ENCODE data around the gene PES1.
"Not testable (repeated sequence)": the region's sequence is repeated elsewhere in the genome, so short reads cannot be mapped to it uniquely, and the experiment has no call there.

PES1 gene

GRCh38 chr22:30562366-30562765 is 29.3 kb downstream of the PES1 start:
- H3K27ac Mint-ChIP-seq, result no peak overlapping the region
- no peaks in the 10 kb centered on the region for H3K4me1 Mint-ChIP-seq
- no peaks in the 10 kb centered on the region for H3K36me3 Mint-ChIP-seq
- H3K27me3 Mint-ChIP-seq, result peaks cover 24% of the 10 kb centered on the region
- H3K9me3 Mint-ChIP-seq, result no peaks in the 10 kb centered on the region
- no peak overlapping the region for H3K4me3 Mint-ChIP-seq
- CTCF ChIA-PET, result no interaction called here
- DNase-seq, result no peak

- Mint-ChIP-seq H3K4me3 (no peak overlapping the region), H3K9me3 (no peaks in the 10 kb centered on the region), H3K27ac (no peak overlapping the region), H3K27me3 (peaks cover 24% of the 10 kb centered on the region), H3K36me3 (no peaks in the 10 kb centered on the region), H3K4me1 (no peaks in the 10 kb centered on the region)
- CTCF ChIA-PET, result no interaction called here
- no peak for DNase-seq
Measured at GRCh38 chr22:30561402-30562189, 30.1 kb downstream of the PES1 start.

GRCh38 chr22:30560643-30561202 is 31.0 kb downstream of the PES1 start:
- H3K27ac Mint-ChIP-seq, H3K4me1 Mint-ChIP-seq, H3K4me3 Mint-ChIP-seq, CTCF ChIA-PET, H3K9me3 Mint-ChIP-seq, H3K36me3 Mint-ChIP-seq: not testable (repeated sequence)
- peak; percentile 31 for DNase-seq
- peaks cover 18% of the 10 kb centered on the region for H3K27me3 Mint-ChIP-seq

DNA sequence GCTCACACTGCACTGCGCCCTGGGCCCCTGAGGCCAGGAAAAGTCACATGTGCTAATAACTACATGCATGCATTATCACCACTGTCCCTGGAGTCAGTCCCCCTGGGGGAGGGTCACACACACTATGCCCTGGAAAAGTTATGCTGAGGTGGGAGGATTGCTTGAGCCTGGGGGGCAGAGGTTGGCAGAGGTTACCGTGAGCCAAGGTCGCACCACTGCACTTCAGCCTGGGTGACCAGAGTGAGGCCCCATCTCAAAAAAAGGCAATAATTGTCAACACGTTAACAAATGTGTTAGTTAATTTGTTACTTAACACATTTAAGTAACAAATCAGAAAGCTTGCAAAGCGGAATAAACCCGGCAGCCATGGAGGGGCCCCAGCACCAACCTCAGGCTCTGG is 31.8 kb downstream of the PES1 start:
- no peak overlapping the region for H3K27ac Mint-ChIP-seq
- no peaks in the 10 kb centered on the region for H3K9me3 Mint-ChIP-seq
- CTCF ChIA-PET, result no interaction called here
- H3K4me1 Mint-ChIP-seq, result no peaks in the 10 kb centered on the region
- peaks cover 11% of the 10 kb centered on the region for H3K27me3 Mint-ChIP-seq
- no peak for DNase-seq
- H3K4me3 Mint-ChIP-seq, result no peak overlapping the region
- no peaks in the 10 kb centered on the region for H3K36me3 Mint-ChIP-seq

DNA sequence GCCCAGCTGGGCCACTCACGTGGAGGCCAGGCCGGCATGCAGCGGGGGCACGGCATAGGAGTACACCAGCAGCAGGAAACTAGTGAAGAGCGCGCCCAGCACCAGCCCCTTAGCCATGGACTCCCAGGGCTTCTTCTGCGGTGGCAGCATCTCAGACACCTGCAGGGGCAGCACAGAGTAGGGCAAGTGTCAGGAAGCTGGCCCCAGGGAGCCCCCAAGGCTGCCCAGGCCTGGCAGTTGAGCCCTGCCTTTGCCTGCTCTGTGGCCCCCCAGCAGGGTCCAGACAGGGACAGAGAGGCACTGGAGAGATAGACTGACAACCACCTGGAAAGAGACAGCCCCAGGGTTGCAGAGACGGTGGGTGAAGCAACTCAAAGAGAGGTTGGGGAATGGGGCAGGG is 34.5 kb downstream of the PES1 start:
- H3K36me3 Mint-ChIP-seq, result no peaks in the 10 kb centered on the region
- CTCF ChIA-PET, result no interaction called here
- no peak for DNase-seq
- H3K27me3 Mint-ChIP-seq, result peaks cover 10% of the 10 kb centered on the region
- H3K4me1 Mint-ChIP-seq, result peaks cover 9% of the 10 kb centered on the region
- H3K4me3 Mint-ChIP-seq, result no peak overlapping the region
- H3K27ac Mint-ChIP-seq, result no peak overlapping the region
- H3K9me3 Mint-ChIP-seq, result no peaks in the 10 kb centered on the region

DNA sequence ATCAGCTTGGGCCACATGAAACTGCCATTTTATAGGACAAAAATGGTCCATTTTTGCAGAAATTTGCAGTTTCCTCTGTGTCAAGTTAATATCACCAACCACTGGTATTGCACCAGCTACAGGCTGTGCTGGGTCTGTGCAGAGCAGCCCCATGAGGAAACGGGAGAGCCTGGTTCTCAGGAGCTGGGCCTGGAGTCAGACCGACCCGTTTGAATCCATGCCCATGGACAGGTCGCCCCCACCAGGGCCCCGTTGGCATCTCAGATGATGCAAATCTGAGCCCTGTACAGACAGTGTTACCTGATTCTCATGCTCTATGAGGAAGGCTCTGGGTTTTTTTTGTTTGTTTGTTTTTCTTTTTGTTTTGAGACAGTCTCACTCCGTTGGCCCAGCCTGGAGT is 35.3 kb downstream of the PES1 start:
- Mint-ChIP-seq H3K27me3 (peaks cover 5% of the 10 kb centered on the region), H3K9me3 (no peaks in the 10 kb centered on the region), H3K4me1 (peaks cover 9% of the 10 kb centered on the region), H3K4me3 (no peak overlapping the region), H3K27ac (no peak overlapping the region), H3K36me3 (no peaks in the 10 kb centered on the region)
- DNase-seq, result no peak
- CTCF ChIA-PET, result interaction anchor here (0.6 kb wide), 1 partner anchor 69 kb away, joined by 3 read pairs; no protein-coding TSS in a partner anchor

- H3K4me1 Mint-ChIP-seq, result peaks cover 9% of the 10 kb centered on the region
- no peaks in the 10 kb centered on the region for H3K36me3 Mint-ChIP-seq
- H3K27me3 Mint-ChIP-seq, result peaks cover 3% of the 10 kb centered on the region
- H3K9me3 Mint-ChIP-seq, result no peaks in the 10 kb centered on the region
- no peak overlapping the region for H3K4me3 Mint-ChIP-seq
- CTCF ChIA-PET, result no interaction called here
- no peak for DNase-seq
- H3K27ac Mint-ChIP-seq, result no peak overlapping the region
Measured at GRCh38 chr22:30555282-30556210, 36.2 kb downstream of the PES1 start.

GRCh38 chr22:30553971-30554370 is 37.7 kb downstream of the PES1 start:
- no peak overlapping the region for H3K27ac Mint-ChIP-seq
- CTCF ChIA-PET, result no interaction called here
- no peak overlapping the region for H3K4me3 Mint-ChIP-seq
- no peaks in the 10 kb centered on the region for H3K27me3 Mint-ChIP-seq
- peaks cover 9% of the 10 kb centered on the region for H3K4me1 Mint-ChIP-seq
- no peaks in the 10 kb centered on the region for H3K9me3 Mint-ChIP-seq
- no peaks in the 10 kb centered on the region for H3K36me3 Mint-ChIP-seq
- no peak for DNase-seq

DNA sequence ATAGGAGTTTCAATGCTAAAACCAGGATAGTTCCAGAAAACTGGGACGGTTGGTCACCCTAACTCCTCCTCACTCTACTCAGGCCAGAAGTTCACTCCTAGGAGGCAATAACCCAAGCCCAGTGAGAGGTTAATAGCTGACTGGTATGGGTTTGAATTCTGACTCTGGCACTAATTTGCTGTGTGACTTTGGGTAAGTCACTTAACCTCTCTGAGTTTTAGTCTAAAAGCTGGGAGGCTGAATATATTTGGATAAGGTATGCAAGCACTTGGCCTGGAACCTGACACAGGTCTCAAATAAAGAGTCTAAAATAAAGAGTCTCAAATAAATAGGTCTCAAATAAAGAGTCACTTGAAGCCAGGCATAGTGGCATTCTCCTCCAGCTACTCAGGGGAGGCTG is 39.0 kb downstream of the PES1 start:
- peaks cover 9% of the 10 kb centered on the region for H3K4me1 Mint-ChIP-seq
- no peak overlapping the region for H3K27ac Mint-ChIP-seq
- H3K4me3 Mint-ChIP-seq, result no peak overlapping the region
- peaks cover 5% of the 10 kb centered on the region for H3K27me3 Mint-ChIP-seq
- CTCF ChIA-PET, result no interaction called here
- DNase-seq, result no peak
- no peaks in the 10 kb centered on the region for H3K9me3 Mint-ChIP-seq
- H3K36me3 Mint-ChIP-seq, result no peaks in the 10 kb centered on the region

DNA sequence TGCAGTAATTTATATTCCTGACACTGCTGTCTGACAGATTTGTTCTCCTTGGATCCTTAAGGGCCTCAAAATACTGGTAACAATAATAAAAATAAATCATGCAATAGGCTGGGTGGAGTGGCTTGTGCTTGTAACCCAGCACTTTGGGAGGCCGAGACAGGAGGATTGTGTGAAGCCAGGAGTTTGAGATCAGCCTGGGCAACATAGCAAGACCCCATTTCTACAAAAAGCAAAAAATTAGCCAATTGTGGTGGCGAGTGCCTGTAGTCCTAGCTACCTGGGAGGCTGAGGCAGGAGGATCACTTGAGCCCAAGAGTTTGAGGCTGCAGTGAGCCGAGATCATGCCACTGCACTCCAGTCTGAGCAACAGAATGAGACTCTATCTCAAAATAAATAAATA is 39.9 kb downstream of the PES1 start:
- CTCF ChIA-PET, DNase-seq, H3K4me3 Mint-ChIP-seq, H3K27ac Mint-ChIP-seq, H3K9me3 Mint-ChIP-seq, H3K36me3 Mint-ChIP-seq, H3K4me1 Mint-ChIP-seq: not testable (repeated sequence)
- peaks cover 14% of the 10 kb centered on the region for H3K27me3 Mint-ChIP-seq

DNA sequence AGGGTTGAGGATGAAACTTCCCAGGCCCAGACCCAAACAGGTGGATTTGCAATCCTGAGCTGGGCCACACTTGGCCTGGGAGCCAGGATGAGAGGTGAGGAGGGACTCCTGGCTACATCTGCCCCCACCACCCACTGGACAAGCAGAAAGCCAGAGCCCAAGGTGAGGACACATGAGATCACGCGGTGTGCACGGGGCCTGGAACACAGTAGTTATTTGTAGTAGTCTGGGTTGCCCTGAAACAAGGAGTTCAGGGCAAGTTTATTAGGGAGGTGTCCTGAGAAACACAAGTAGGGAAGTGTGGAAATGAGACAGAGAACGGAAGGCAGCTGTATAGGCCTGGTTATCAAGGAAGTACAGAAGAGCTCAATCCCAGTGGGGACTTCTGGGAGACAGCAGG is 44.5 kb downstream of the PES1 start:
- Mint-ChIP-seq H3K4me3 (no peak overlapping the region), H3K36me3 (no peaks in the 10 kb centered on the region), H3K4me1 (peaks cover 2% of the 10 kb centered on the region), H3K27ac (no peak overlapping the region), H3K9me3 (no peaks in the 10 kb centered on the region), H3K27me3 (peaks cover 53% of the 10 kb centered on the region)
- CTCF ChIA-PET, result no interaction called here
- DNase-seq, result no peak

DNA sequence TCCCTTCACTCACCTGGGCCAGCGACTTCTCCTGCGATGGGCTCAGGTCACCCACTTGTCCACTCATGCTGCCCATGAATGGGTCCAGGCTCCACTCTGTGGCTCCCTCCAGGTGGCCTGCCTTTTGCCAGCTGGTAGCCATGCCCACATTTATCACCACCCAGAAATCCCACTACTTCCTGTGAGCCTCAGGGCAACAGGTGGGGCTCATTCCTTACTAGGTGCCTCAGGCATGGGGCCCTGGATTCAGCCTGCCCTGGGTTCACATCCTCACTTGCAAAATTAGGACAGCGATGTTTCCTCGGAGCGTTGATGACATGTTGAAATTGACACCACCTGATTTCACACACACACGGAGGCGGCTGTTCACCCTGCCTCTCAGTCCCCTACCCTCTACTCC is 45.1 kb downstream of the PES1 start, which contains the start of gene SEC14L6:
Gene SEC14L6, minus strand, starts transcription at position 126 of the 400 bp plus-strand sequence. Its CDS starts 59 bp downstream, at position 67.
- no peaks in the 10 kb centered on the region for H3K36me3 Mint-ChIP-seq
- H3K27ac Mint-ChIP-seq, result no peak within 1 kb of the TSS
- H3K9me3 Mint-ChIP-seq, result no peaks in the 10 kb centered on the region
- DNase-seq, result no peak
- CTCF ChIA-PET, result no interaction called here
- no peak within 1 kb of the TSS for H3K4me3 Mint-ChIP-seq
- peaks cover 2% of the 10 kb centered on the region for H3K4me1 Mint-ChIP-seq
- H3K27me3 Mint-ChIP-seq, result peaks cover 59% of the 10 kb centered on the region

- no peak overlapping the region for H3K4me3 Mint-ChIP-seq
- H3K27ac Mint-ChIP-seq, result no peak overlapping the region
- no peak for DNase-seq
- peaks cover 2% of the 10 kb centered on the region for H3K4me1 Mint-ChIP-seq
- no peaks in the 10 kb centered on the region for H3K36me3 Mint-ChIP-seq
- H3K9me3 Mint-ChIP-seq, result no peaks in the 10 kb centered on the region
- H3K27me3 Mint-ChIP-seq, result peaks cover 91% of the 10 kb centered on the region
- CTCF ChIA-PET, result no interaction called here
Measured at GRCh38 chr22:30542811-30543188, 48.9 kb downstream of the PES1 start.

DNA sequence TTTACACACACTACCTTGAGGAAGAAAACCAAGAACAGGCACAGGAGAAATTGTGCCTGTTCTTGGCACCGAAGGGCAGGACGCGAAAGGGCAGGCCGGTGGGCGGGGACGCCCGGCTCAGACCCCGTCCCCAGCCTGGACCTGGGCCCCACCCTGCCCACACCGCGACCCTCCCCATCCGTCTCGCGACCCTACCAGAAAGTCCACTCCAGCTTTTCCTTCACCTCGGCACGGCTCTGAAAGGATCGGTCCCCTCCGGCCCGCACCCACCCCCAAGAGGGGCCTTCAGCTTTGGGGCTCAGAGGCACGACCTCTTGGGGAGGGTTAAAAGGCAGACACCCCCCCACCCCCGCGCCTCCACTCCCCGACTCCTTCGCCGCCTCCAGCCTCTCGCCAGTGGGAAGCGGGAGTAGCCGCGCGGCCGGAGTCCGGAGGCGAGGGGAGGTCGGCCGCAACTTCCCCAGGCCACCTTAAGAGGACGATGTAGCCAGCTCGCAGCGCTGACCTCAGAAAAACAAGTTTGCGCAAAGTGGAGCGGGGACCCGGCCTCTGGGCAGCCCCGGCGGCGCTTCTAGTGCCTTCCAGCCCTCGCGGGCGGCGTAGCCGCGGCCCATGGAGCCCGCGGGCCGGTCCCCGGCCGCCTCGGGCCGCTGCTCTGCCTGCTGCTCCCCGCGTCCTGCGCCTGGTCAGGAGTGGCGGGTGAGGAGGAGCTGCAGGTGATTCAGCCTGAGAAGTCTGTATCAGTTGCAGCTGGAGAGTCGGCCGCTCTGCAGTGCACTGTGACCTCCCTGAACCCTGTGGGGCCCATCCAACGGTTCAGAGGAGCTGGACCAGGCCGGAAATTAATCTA is 49.5 kb downstream of the PES1 start:
- DNase-seq, result no peak
- Mint-ChIP-seq H3K9me3 (no peaks in the 10 kb centered on the region), H3K4me1 (peaks cover 2% of the 10 kb centered on the region), H3K27ac (no peak overlapping the region), H3K27me3 (peaks cover 85% of the 10 kb centered on the region), H3K36me3 (no peaks in the 10 kb centered on the region), H3K4me3 (no peak overlapping the region)
- CTCF ChIA-PET, result no interaction called here
